ENCODE data around the gene AP1S1. TPM values are rescaled to one million over a fixed set of nuclear protein-coding genes. Genes with fewer than 3 reads are reported as not detected.
A peak's percentile ranks its signal among the peaks of the same experiment; 100 is the strongest.

The AP1S1 gene
- total and polyA plus RNA-seq, 9 of the 15 experiments (the other 6 are each of a cell fraction or from before 2014, with no cell fraction given), result 4.4 to 149 (median 89.4) TPM

- TF ChIP-seq ZNF23 (CRISPR knock-in tag; IDR thresholded peaks at IDR 0.05), result no peak
- TF ChIP-seq PBX2 (CRISPR knock-in tag; IDR thresholded peaks at IDR 0.05; ENCODE audit: low read depth), result no peak
- TF ChIP-seq PBX2 (tag; conservative IDR thresholded peaks at IDR 0.05; ENCODE audit: low read depth), result peak; percentile 61
- TF ChIP-seq, protein P1, sequence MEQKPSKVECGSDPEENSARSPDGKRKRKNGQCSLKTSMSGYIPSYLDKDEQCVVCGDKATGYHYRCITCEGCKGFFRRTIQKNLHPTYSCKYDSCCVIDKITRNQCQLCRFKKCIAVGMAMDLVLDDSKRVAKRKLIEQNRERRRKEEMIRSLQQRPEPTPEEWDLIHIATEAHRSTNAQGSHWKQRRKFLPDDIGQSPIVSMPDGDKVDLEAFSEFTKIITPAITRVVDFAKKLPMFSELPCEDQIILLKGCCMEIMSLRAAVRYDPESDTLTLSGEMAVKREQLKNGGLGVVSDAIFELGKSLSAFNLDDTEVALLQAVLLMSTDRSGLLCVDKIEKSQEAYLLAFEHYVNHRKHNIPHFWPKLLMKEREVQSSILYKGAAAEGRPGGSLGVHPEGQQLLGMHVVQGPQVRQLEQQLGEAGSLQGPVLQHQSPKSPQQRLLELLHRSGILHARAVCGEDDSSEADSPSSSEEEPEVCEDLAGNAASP (IDR thresholded peaks at IDR 0.05), result no peak
- TF ChIP-seq NR2C2 (CRISPR knock-in tag; IDR thresholded peaks at IDR 0.05), result no peak
- TF ChIP-seq NR2C2 (tag; IDR thresholded peaks at IDR 0.05), result peak; percentile 63; the same call in 1 of the 2 replicates
- no peak for TF ChIP-seq ZNF551 (CRISPR knock-in tag; IDR thresholded peaks at IDR 0.05)
- no peak for TF ChIP-seq GTF2B (IDR thresholded peaks at IDR 0.05; ENCODE audit: extremely low read depth, insufficient read length)
- TF ChIP-seq, protein P2, sequence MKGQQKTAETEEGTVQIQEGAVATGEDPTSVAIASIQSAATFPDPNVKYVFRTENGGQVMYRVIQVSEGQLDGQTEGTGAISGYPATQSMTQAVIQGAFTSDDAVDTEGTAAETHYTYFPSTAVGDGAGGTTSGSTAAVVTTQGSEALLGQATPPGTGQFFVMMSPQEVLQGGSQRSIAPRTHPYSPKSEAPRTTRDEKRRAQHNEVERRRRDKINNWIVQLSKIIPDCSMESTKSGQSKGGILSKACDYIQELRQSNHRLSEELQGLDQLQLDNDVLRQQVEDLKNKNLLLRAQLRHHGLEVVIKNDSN (CRISPR knock-in tag; IDR thresholded peaks at IDR 0.05), result peak; percentile 96
- TF ChIP-seq, protein P3, sequence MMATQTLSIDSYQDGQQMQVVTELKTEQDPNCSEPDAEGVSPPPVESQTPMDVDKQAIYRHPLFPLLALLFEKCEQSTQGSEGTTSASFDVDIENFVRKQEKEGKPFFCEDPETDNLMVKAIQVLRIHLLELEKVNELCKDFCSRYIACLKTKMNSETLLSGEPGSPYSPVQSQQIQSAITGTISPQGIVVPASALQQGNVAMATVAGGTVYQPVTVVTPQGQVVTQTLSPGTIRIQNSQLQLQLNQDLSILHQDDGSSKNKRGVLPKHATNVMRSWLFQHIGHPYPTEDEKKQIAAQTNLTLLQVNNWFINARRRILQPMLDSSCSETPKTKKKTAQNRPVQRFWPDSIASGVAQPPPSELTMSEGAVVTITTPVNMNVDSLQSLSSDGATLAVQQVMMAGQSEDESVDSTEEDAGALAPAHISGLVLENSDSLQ (IDR thresholded peaks at IDR 0.05), result peak; percentile 88
- no peak for TF ChIP-seq E2F3 (CRISPR knock-in tag; IDR thresholded peaks at IDR 0.05)
- peak; percentile 81 for TF ChIP-seq MBD2 (IDR thresholded peaks at IDR 0.05; ENCODE audit: borderline replicate concordance, low read depth)
- TF ChIP-seq HDAC2 (IDR thresholded peaks at IDR 0.05), result peak; percentile 96
- TF ChIP-seq CBX1 (IDR thresholded peaks at IDR 0.05; ENCODE audit: low read depth), result no peak; the same call in 1 of the 2 replicates
- TF ChIP-seq, protein P4, sequence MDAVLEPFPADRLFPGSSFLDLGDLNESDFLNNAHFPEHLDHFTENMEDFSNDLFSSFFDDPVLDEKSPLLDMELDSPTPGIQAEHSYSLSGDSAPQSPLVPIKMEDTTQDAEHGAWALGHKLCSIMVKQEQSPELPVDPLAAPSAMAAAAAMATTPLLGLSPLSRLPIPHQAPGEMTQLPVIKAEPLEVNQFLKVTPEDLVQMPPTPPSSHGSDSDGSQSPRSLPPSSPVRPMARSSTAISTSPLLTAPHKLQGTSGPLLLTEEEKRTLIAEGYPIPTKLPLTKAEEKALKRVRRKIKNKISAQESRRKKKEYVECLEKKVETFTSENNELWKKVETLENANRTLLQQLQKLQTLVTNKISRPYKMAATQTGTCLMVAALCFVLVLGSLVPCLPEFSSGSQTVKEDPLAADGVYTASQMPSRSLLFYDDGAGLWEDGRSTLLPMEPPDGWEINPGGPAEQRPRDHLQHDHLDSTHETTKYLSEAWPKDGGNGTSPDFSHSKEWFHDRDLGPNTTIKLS (IDR thresholded peaks at IDR 0.05; ENCODE audit: borderline replicate concordance, low read depth), result peak; percentile 65
- peak; percentile 75 for TF ChIP-seq RBBP5 (IDR thresholded peaks at IDR 0.05; ENCODE audit: borderline replicate concordance, insufficient read depth, low read length, poor library complexity, severe bottlenecking)
- no peak for TF ChIP-seq COPS2 (conservative IDR thresholded peaks at IDR 0.05)
- peak; percentile 76; the same call in 1 of the 2 replicates for TF ChIP-seq GABPB1 (CRISPR knock-in tag; IDR thresholded peaks at IDR 0.05)
- no peak for TF ChIP-seq NR4A1 (CRISPR knock-in tag; IDR thresholded peaks at IDR 0.05)
- peak; percentile 68; the same call in 1 of the 2 replicates for TF ChIP-seq NR4A1 (tag; IDR thresholded peaks at IDR 0.05)
- no peak for TF ChIP-seq KAT8 (IDR thresholded peaks at IDR 0.05; ENCODE audit: low read depth)
Measured at GRCh38 chr7:101138213-101138870, 15.9 kb upstream of the AP1S1 start (continued).
